Common myeloid progenitor, CD34-positive (primary cell): ENCODE measurements around the gene CC2D1B.

ENCODE experiments used
- CTCF ChIA-PET: fragments of 350-600 bp; sonication (Branson Sonifier 250); formaldehyde crosslinking; loops from one replicate; lab custom pipeline; 2021; ENCODE audit warnings: antibody characterized with exemption; lab: Charles Lee
- POLR2A ChIA-PET: fragments of 350-600 bp; sonication (Branson Sonifier 250); formaldehyde crosslinking; loops from one replicate; lab custom pipeline; 2021; ENCODE audit warnings: antibody characterized with exemption; lab: Charles Lee
- DNase-seq, 3 donors: peaks; one replicate each; pipeline versions ENCODE4 v3.0.0 to v3.0.0-alpha.2; 2013
- H3K27ac ChIP-seq, 2 experiments: 1 replicate in 1 of 2; 2 replicates in 1 of 2; pipeline ENCODE4 v1.7.0; 2013; ENCODE audit warnings: inconsistent platforms in 2 of 2, low read length in 2 of 2, mild to moderate bottlenecking in 2 of 2, low read depth in 1 of 2, moderate library complexity in 1 of 2; ENCODE audit not compliant: severe bottlenecking in 2 of 2, insufficient read depth in 1 of 2, poor library complexity in 1 of 2
- H3K27me3 ChIP-seq, 5 experiments: replicated peaks in 2 of 5; 1 replicate in 3 of 5; 2 replicates in 2 of 5; pipeline versions ENCODE4 v1.6.1 to v1.7.0; 2013; ENCODE audit warnings: low read length in 4 of 5, mild to moderate bottlenecking in 2 of 5, moderate library complexity in 2 of 5, inconsistent platforms in 1 of 5; ENCODE audit not compliant: insufficient read depth in 5 of 5, control insufficient read depth in 4 of 5
- H3K36me3 ChIP-seq, 4 experiments: 1 replicate in 2 of 4; 2 replicates in 2 of 4; pipeline versions ENCODE4 v1.6.1 to v1.7.0; 2013; ENCODE audit warnings: low read length in 3 of 4, control low read depth in 1 of 4, mild to moderate bottlenecking in 1 of 4; ENCODE audit not compliant: control insufficient read depth in 4 of 4, insufficient read depth in 4 of 4
- H3K4me1 ChIP-seq, 4 experiments: 1 replicate in 3 of 4; 2 replicates in 1 of 4; pipeline versions ENCODE4 v1.6.1 to v1.7.1; 2013; ENCODE audit warnings: low read length in 3 of 4, mild to moderate bottlenecking in 3 of 4, control low read depth in 1 of 4, inconsistent platforms in 1 of 4, moderate library complexity in 1 of 4; ENCODE audit not compliant: control insufficient read depth in 4 of 4, insufficient read depth in 4 of 4; ENCODE audit errors: control extremely low read depth in 1 of 4
- H3K4me3 ChIP-seq, 7 experiments: 1 replicate in 4 of 7; 2 replicates in 3 of 7; pipeline versions ENCODE4 v1.5.1 to v1.7.0; 2013; ENCODE audit warnings: mild to moderate bottlenecking in 7 of 7, low read length in 6 of 7, moderate library complexity in 6 of 7, inconsistent platforms in 2 of 7, low read depth in 2 of 7, control low read depth in 1 of 7; ENCODE audit not compliant: insufficient read depth in 4 of 7, control insufficient read depth in 1 of 7; ENCODE audit errors: extremely low read depth in 1 of 7
- H3K9me3 ChIP-seq, 5 experiments: 1 replicate in 4 of 5; 2 replicates in 1 of 5; pipeline versions ENCODE4 v1.6.1 to v1.7.1; 2013; ENCODE audit warnings: low read length in 4 of 5, mild to moderate bottlenecking in 2 of 5, inconsistent platforms in 1 of 5, low read depth in 1 of 5, moderate library complexity in 1 of 5; ENCODE audit not compliant: control insufficient read depth in 4 of 5, insufficient read depth in 2 of 5; ENCODE audit errors: control extremely low read depth in 1 of 5
- WGBS: methylation state at CpG from one replicate; pipeline ENCODE4 v1.1.5; 2013; ENCODE audit not compliant: insufficient coverage; 5-methylcytosine and 5-hydroxymethylcytosine counted together

The CC2D1B gene

GRCh38 chr1:52355436-52355835, 10.6 kb downstream of the CC2D1B start:
- H3K27me3 ChIP-seq, result no peaks in the 10 kb centered on the region
- peaks cover 29 to 89% (median 68%) of the 10 kb centered on the region in 4 experiments for H3K36me3 ChIP-seq
- WGBS, result 98% methylated on average over 5 of the region's 8 CpGs
- H3K4me1 ChIP-seq, result no peaks in the 10 kb centered on the region
- H3K9me3 ChIP-seq, result no peaks in the 10 kb centered on the region
- POLR2A ChIA-PET, result no interaction called here
- H3K4me3 ChIP-seq, result no peak overlapping the region
- CTCF ChIA-PET, result no interaction called here
- no peak overlapping the region for H3K27ac ChIP-seq
- DNase-seq, result no peak

DNA sequence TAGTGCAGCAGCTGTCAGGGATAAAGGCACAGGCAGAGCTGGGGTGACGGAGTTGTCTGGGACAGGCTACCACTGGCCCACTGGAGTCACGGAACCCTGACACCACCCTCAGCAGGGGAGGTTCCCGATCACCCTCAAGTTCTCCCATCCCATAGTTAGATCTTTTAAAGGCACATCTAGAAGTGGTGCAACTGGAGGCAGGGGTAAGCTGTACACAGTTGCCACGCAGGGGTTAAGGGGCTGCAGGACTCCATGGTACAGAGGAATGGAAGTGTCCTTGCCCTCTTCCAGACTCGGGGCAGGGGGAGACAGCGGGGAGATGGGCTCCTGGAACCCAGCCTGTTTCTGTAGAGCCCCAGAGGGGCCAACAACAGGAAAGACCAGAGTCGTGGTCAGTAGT, 13.3 kb downstream of the CC2D1B start:
- Histone ChIP-seq H3K36me3 (peaks cover 12 to 64% (median 48%) of the 10 kb centered on the region in 4 experiments), H3K27ac (no peak overlapping the region), H3K4me1 (peaks cover 5 to 20% (median 14%) of the 10 kb centered on the region in 4 experiments), H3K9me3 (no peaks in the 10 kb centered on the region), H3K4me3 (no peak overlapping the region), H3K27me3 (no peaks in the 10 kb centered on the region)
- CTCF ChIA-PET, result no interaction called here
- POLR2A ChIA-PET, result no interaction called here
- no peak for DNase-seq
- WGBS, result 85% methylated on average over 4 of the region's 7 CpGs

DNA sequence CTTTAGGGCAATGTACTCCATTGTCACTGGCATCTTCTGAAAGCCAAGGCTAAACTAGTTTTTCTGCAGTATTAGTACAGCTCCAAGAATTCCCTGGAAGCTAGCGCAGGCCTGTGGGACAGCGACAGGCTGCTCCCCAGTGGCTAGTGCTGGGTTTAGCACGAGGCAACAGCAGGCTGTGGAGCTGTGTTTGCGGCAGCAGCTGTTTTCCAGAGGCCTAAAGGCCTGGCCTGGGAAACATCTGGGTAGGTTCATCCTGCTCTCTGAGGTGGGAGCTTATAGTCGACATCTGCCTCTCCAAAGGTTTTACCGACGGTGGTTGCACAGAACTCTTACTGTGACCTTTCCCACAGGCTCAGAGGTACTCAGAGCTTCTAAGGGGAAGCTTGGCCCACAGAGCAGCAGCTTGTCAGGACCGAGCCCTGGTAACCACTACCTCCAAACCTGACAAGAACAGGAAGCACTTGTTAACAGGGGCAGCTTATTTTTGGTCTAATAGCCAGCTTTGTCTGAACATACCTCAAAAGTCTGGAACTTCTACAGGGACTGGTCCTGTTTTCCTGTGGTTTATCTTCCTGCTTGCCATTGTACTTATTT, 17.2 kb downstream of the CC2D1B start:
- no peaks in the 10 kb centered on the region for H3K9me3 ChIP-seq
- H3K4me1 ChIP-seq, result peaks cover 5 to 20% (median 14%) of the 10 kb centered on the region in 4 experiments
- peaks cover 2 to 25% (median 14%) of the 10 kb centered on the region in 4 experiments for H3K36me3 ChIP-seq
- ChIA-PET POLR2A (interaction anchor here (0.6 to 1.1 kb wide), 4 partner anchors 16 to 206 kb away, joined by 3 to 5 read pairs (median 3); partner anchors contain the start of gene CC2D1B), CTCF (interaction anchor here (0.7 to 1.4 kb wide), 6 partner anchors 11 to 221 kb away, joined by 3 to 6 read pairs (median 3); partner anchors contain the start of gene CC2D1B)
- H3K4me3 ChIP-seq, result peak overlapping the region in 1 of 7 experiments; percentile 13
- no peaks in the 10 kb centered on the region for H3K27me3 ChIP-seq
- peak; percentile 23 to 82 (median 80) for DNase-seq
- 17% methylated on average over 8 of the region's 8 CpGs for WGBS
- peak overlapping the region in 1 of 2 experiments; percentile 47 for H3K27ac ChIP-seq

DNA sequence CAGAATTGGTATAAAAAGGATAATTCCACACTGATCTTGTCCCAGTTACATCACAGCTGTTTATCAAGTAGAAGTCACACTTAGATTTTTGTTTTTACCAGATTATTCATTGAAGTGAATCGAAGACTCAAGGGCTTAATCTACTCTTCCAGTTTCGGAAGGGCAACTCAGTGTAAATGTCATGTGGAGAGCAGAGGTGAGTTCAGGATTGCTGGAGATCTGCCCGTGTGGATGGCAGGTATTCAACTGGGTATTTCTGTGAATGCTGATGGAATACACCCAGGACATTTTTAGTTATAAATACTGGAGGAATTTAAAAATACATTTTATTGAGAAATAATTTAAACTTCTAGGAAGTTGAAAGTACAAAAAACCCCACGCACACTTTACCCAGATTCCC, 19.4 kb downstream of the CC2D1B start:
- 100% methylated on average over 3 of the region's 4 CpGs for WGBS
- CTCF ChIA-PET, result no interaction called here
- no peaks in the 10 kb centered on the region for H3K9me3 ChIP-seq
- H3K4me1 ChIP-seq, result peaks cover 5 to 20% (median 14%) of the 10 kb centered on the region in 4 experiments
- peaks cover 0 to 8% (median 3%) of the 10 kb centered on the region in 4 experiments for H3K36me3 ChIP-seq
- no peaks in the 10 kb centered on the region for H3K27me3 ChIP-seq
- no peak for DNase-seq
- POLR2A ChIA-PET, result no interaction called here
- H3K27ac ChIP-seq, result no peak overlapping the region
- H3K4me3 ChIP-seq, result no peak overlapping the region

GRCh38 chr1:52345252-52345651, 20.8 kb downstream of the CC2D1B start:
- Histone ChIP-seq H3K36me3 (peaks cover 0 to 2% (median 0%) of the 10 kb centered on the region in 4 experiments), H3K4me1 (peaks cover 5 to 20% (median 14%) of the 10 kb centered on the region in 4 experiments), H3K4me3 (no peak overlapping the region), H3K9me3 (no peaks in the 10 kb centered on the region), H3K27ac (no peak overlapping the region), H3K27me3 (no peaks in the 10 kb centered on the region)
- POLR2A ChIA-PET, result no interaction called here
- DNase-seq, result no peak
- WGBS, result 94% methylated on average over 2 of the region's 2 CpGs
- CTCF ChIA-PET, result no interaction called here

DNA sequence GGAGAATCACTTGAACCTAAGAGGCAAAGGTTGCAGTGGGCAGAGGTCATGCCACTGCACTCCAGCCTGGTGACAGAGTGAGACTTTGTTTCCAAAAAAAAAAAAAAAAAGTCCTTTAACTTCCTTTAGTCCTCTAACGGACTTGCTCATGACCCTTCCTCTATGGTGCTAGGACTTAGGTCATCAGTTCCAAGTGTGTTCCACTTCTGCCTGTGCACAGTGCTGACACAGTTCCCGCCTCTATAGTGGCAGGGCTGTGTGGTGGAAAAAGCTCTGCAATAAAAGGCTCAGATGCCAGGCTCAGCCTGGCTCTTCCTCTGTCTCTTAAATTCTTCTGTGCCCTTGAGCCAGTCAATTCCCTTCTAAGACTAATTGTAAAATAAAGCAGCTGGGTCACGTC, 22.0 kb downstream of the CC2D1B start:
- Histone ChIP-seq H3K27me3 (no peaks in the 10 kb centered on the region), H3K4me3 (no peak overlapping the region), H3K36me3 (peaks cover 0 to 4% (median 0%) of the 10 kb centered on the region in 4 experiments), H3K27ac (no peak overlapping the region), H3K9me3 (no peaks in the 10 kb centered on the region), H3K4me1 (peaks cover 3 to 8% (median 7%) of the 10 kb centered on the region in 4 experiments)
- no peak for DNase-seq
- WGBS, result 83% methylated on average over 2 of the region's 3 CpGs
- POLR2A ChIA-PET, result no interaction called here
- CTCF ChIA-PET, result no interaction called here

DNA sequence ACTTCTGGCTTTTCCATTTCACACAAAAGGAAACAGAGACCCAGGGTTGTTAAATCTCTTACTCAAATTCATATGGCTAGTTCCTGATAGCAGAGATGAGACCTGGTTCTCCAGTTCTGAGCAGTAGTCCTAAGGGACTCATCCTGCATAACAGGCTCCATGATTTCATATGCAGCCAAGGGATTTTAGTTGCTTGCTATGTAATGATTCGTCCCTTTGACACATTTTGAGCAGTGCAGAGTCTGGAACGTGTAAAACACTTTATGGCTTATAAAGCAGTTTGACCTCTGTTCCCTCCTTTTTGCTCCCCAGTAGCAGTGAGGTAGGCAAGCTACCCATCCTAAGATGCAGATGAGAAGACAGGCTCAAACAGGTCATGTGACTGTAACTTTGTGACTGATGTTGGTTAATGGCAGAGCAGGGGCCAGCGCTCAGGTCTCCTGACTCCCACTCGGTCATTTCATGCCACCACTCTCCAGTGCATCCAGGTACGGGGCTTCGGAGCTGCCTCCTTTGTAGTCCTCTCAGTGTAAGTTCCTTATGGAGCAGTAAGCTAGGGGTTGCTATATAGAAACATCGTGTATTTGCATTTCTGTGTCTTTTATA, 24.2 kb downstream of the CC2D1B start:
- no peak overlapping the region for H3K4me3 ChIP-seq
- ChIA-PET POLR2A (no interaction called here), CTCF (no interaction called here)
- H3K27me3 ChIP-seq, result no peaks in the 10 kb centered on the region
- H3K9me3 ChIP-seq, result no peaks in the 10 kb centered on the region
- H3K27ac ChIP-seq, result no peak overlapping the region
- peaks cover 0 to 4% (median 0%) of the 10 kb centered on the region in 4 experiments for H3K36me3 ChIP-seq
- no peak for DNase-seq
- H3K4me1 ChIP-seq, result no peaks in the 10 kb centered on the region
- 100% methylated on average over 1 of the region's 7 CpGs for WGBS
